COLO829 (cell line): ENCODE results near the gene HSD17B3.
"Not testable (repeated sequence)": the region's sequence is repeated elsewhere in the genome, so short reads cannot be mapped to it uniquely, and the experiment has no call there.

Source experiments
- DNase-seq: peaks from one replicate; pipeline ENCODE4 v3.0.0; 2012; ENCODE audit warnings: low spot score

HSD17B3 gene

GRCh38 chr9:96236337-96236736, 65.6 kb downstream of the HSD17B3 start:
- DNase-seq: not testable (repeated sequence)

DNA sequence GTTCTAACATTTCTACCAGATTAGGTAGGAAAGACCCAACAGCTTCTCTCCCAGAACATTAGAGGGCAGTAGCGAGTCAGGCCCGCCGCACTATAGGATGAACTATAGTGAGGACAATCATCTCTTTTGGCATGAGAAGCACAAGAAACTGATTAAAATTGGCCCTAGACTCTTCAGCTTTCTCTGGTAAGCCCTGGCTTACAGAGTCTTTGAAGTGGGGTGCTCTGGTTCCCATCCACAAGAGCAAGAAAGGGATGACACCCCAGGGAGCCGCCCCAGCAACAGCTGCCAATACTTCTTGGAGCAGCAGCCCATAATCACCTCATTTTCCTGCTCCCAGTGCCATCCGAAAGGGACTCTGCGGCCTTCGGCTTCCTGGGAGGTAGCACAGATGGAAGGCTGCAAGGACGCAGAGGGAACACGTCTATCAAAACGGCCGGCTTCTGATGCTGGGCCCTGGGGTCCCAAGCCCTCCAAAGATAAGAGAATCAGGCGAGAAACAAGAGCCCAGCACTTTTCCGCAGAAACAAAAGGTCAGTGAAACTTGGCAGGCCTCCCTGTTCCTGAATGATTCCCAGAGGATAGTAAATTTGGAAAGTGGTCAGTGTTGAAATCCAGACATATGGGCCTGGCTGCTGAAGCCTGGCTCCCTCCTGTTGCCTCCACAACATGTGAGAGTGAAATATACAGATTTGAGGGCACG, 69.3 kb downstream of the HSD17B3 start:
- DNase-seq: peak; percentile 87

DNA sequence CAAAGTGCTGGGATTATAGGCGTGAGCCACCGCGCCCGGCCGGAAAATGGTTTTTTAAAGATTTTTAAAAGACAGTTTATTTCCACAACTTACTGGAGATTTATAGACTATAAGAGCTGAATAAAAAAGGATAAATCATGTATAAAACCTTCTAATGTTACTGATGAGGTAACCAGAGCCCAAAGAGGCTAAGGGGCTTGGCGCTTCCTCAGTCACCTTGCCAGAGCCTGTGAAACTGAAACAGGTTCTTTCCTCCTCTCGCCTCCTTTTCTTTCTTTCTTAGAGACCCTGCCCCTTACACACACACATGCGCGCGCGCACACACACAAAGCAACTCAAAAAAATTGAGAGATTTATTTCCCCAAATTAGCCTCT, 69.8 kb downstream of the HSD17B3 start:
- DNase-seq: no peak

GRCh38 chr9:96230002-96230401, 72.0 kb downstream of the HSD17B3 start:
- no peak for DNase-seq

- peak; percentile 49 for DNase-seq
Measured at GRCh38 chr9:96222132-96222531, 79.8 kb downstream of the HSD17B3 start.

DNA sequence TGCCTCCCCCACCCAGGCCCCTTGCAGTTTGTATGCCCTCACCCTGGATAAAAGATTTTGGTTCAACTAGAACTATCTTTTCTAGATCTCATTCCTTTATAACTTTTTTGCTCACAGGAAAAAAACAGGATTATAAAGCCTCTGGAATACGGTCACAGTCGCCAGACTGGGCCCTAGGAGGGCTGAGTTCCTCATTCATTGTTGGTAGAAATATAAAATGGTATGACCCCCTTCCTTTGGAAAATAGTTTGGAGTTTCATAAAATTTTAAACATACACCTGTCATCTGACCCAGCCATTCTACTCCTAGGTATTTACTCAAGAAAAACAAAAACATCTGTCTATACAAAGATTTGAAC, 82.1 kb downstream of the HSD17B3 start:
- DNase-seq: no peak

DNA sequence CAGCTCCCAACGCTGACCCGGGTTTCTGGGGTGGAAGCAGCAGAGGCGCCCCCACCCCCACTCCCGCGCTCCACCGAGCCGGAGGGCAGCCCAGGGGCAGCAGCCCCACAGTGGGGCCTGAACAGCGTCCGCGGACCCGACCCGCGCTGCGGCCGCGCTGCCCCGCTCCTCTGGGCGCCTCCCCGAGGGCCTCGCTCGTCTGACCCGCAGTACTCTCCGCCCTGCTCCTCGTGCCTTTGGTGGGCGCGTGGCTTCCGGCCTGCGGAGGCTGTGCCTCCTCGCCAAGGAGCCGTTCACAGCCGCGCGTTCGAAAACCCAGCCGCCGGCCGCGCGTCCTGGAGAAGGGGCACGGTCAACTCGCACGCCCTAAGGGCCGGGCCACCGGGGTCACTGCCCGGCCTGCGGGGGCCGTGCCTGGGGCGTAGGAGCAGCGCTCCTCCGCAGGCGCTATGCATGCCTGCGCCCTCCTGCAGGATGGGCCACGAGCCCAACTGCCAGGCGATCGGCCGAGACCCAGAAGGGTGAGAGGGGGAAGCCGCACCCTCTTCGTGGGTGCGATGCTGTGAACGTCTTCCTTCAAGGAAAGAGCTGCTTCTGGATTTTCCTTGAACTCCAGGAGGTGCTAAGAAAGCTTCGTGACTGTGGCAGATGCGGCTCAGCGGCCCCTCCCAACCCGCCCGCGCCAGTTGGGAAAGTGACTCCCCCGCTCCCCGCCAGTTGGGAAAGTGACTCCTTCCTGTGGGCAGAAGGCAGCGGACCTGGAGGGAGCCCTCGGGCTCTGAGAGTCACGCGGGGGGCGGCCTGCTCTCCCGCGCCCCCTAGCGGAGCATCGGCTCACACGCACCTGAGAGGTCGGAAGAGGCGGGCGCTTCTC, 82.7 kb downstream of the HSD17B3 start:
- peak; percentile 53 for DNase-seq

- peak; percentile 87 for DNase-seq
Measured at GRCh38 chr9:96217754-96218693, 84.0 kb downstream of the HSD17B3 start.

DNA sequence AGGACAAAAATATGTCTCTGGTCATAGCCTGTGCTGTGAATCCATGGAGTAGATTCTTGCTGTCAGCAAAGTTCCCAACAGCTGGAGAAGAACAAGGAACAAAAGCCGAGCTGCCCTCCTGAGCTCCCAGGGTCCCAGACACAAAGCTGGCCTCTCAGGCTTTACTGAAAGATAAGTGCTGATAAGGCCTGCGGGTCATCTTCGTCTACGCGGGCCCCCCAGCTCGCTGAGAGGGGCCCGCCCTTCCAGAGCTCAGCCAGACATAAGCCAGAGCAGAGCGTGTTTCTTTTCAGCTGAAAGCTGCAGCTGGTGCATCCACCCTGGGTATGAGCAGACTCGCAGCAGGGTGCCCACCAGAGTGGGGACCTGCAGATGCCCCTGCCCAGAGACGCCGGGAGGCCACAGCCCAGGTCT, 84.7 kb downstream of the HSD17B3 start:
- DNase-seq: no peak

- no peak for DNase-seq
Measured at GRCh38 chr9:96216583-96216982, 85.4 kb downstream of the HSD17B3 start.

- no peak for DNase-seq
Measured at GRCh38 chr9:96215841-96216240, 86.1 kb downstream of the HSD17B3 start.

- no peak for DNase-seq
Measured at GRCh38 chr9:96214635-96215034, 87.3 kb downstream of the HSD17B3 start.

GRCh38 chr9:96209407-96210271, 92.3 kb downstream of the HSD17B3 start:
- no peak for DNase-seq

- DNase-seq: no peak
Measured at GRCh38 chr9:96206156-96206751, 95.7 kb downstream of the HSD17B3 start.

DNA sequence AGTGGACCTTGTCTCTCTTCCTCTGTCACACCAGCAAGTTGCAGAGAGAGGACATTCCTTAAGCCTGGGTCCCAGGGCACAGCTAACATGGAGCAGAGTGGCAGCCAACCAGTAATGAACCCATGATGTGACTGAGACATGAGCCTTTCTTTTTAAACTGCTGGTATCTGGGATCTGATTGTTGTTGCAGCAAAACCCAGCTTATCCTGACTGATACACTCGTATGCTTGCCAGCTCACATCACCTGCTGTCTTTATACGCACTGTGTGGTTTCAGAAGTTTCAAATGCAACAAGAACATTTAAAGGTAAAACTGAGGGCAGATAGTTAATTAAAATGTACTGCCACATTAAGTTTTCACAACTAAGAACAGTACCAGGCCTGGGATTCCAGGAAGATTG, 97.1 kb downstream of the HSD17B3 start:
- no peak for DNase-seq

GRCh38 chr9:96203867-96204501, 98.0 kb downstream of the HSD17B3 start:
- no peak for DNase-seq

DNA sequence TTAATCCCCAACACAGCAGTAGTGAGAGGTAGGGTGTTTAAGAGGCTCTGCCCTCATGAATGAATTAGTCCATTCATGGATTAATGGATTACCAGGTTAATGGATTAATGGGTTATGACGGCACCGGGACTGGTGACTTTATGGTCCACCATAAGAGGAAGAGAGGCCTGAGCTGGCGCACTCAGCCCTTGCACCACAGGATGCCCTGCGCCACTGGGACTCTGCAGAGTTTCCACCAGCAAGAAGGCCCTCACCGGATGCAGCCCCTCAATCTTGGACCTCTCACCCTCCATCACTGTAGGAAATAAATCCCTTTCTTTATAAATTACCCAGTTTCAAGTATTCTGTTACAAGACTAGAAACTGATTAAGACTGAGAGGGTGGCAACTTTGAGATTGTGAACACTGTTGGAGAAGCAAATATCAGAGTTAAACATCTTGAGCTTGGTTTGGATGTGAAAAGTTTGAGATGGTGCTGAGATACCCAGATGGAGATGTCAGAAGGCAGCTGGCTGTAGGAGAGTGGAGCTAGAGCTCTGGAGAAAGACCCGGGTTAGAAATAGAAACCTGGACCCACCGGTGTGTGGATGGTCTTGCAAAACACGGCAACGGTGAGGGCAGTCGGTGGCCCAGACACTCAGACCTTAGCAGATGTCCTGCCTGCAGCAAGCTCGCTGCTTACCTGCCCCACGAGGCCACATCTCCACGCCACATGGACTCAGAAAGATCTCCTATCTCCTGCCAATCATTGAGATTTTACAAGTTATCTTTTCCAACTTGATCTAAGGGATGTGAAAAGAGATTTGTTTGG, 98.8 kb downstream of the HSD17B3 start:
- DNase-seq: no peak

DNA sequence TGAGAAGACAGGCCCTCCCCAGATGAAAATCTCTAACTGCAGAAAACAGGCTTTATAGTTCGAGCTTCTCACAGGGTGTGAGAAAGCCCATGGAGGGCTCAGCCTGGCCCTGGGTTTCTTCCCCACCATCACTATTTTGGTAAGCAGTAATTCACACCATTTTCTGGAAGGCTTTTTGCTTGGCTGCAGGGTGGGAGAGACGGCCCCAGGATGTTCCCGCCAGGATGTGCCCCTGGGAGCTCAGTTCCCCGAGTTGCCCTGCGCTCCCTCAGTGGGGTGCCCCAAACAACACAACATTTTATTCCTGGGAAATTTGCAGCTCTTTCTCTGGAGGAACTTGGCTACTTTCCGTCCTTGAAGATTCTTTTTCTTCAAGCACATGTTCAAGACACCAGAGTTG, 100.8 kb downstream of the HSD17B3 start:
- DNase-seq: no peak

DNA sequence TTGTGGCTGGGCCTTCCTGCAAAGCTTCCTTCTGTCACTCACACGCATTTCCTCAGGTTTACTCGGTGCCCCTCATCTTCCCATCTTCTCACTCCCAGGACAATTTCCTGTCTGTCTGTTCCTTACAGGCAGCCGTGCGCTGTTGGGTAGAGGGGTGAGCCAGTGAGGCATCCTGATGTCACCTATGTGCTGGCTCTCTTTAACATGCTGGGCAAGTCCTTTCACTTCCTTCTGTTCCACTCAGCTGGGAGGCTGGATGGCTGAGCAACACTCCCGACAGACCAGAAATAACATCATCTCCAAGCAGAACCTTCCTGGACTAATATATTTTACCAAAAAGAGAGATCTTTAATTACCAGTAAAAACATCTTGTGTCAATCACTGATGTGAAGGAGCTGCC, 103.0 kb downstream of the HSD17B3 start:
- no peak for DNase-seq

GRCh38 chr9:96195541-96195940, 106.4 kb downstream of the HSD17B3 start:
- no peak for DNase-seq
